IMR-90 (cell line): ENCODE measurements around the gene PLD3. TPM values are rescaled to one million over a fixed set of nuclear protein-coding genes. Genes with fewer than 3 reads are reported as not detected.

Experiments
- ATAC-seq: fragments of 200-7000 bp; cut with Tn5 transposase; 2 replicates; pipeline ENCODE4 v1.9.1; 2020; ENCODE audit warnings: low read depth, mild to moderate bottlenecking, moderate library complexity
- BruUV-seq: library from RNA; stranded (reverse); fragments of 400-500 nt; replicated peaks from 2 replicates; lab custom pipeline; 2021; lab: Mats Ljungman, UMichigan
- CTCF ChIA-PET: fragments of 300-600 bp; formaldehyde crosslinking; extraction: SDS; loops from one replicate; lab custom pipeline; 2021; ENCODE audit warnings: antibody characterized with exemption; lab: Yijun Ruan, JAX
- POLR2A ChIA-PET: fragments of 300-600 bp; sonication (Branson Sonifier 250); formaldehyde crosslinking; loops from one replicate; lab custom pipeline; 2022; ENCODE audit warnings: antibody characterized with exemption; ENCODE audit not compliant: unreplicated experiment; lab: Charles Lee
- DNase-seq: peaks from one replicate; pipeline ENCODE4 v3.0.0; 2013
- H2AFZ ChIP-seq: replicated peaks from 2 replicates; pipeline ENCODE3; 2013; ENCODE audit warnings: low read length, mild to moderate bottlenecking; ENCODE audit not compliant: poor library complexity
- H2AK5ac ChIP-seq: 2 replicates; pipeline ENCODE4 v1.6.1; 2013; ENCODE audit warnings: low read depth, low read length, inconsistent platforms
- H2AK9ac ChIP-seq: replicated peaks from 2 replicates; pipeline ENCODE3; 2013; ENCODE audit warnings: mild to moderate bottlenecking, low read depth, low read length, moderate library complexity; ENCODE audit not compliant: poor library complexity
- H2BK120ac ChIP-seq: 2 replicates; pipeline ENCODE4 v1.6.1; 2013; ENCODE audit warnings: low read depth, low read length, inconsistent platforms
- H2BK15ac ChIP-seq: 3 replicates; pipeline ENCODE4 v1.6.1; 2013; ENCODE audit warnings: low read depth, low read length, inconsistent platforms
- H2BK20ac ChIP-seq: 2 replicates; pipeline ENCODE4 v1.6.1; 2013; ENCODE audit warnings: low read depth, mild to moderate bottlenecking, inconsistent platforms, low read length, moderate library complexity
- H2BK5ac ChIP-seq: 2 replicates; pipeline ENCODE4 v1.6.1; 2013; ENCODE audit warnings: mild to moderate bottlenecking, low read depth, low read length, inconsistent platforms; ENCODE audit not compliant: poor library complexity, severe bottlenecking
- H3K14ac ChIP-seq: replicated peaks from 2 replicates; pipeline ENCODE4 v1.6.1; 2013; ENCODE audit warnings: low read depth, low read length, inconsistent platforms
- H3K18ac ChIP-seq: 2 replicates; pipeline ENCODE4 v1.6.1; 2013; ENCODE audit warnings: low read depth, low read length, control low read depth
- H3K23ac ChIP-seq: 2 replicates; pipeline ENCODE4 v1.6.1; 2013; ENCODE audit warnings: low read depth, low read length, inconsistent platforms
- H3K27ac ChIP-seq: 2 replicates; pipeline ENCODE4 v1.5.1; 2013; ENCODE audit warnings: mild to moderate bottlenecking, control low read depth, low read length; ENCODE audit not compliant: insufficient read depth
- H3K27me3 ChIP-seq: 2 replicates; pipeline ENCODE4 v1.6.1; 2013; ENCODE audit warnings: low read length; ENCODE audit not compliant: control insufficient read depth, insufficient read depth
- H3K36me3 ChIP-seq: 2 replicates; pipeline ENCODE4 v1.6.1; 2013; ENCODE audit warnings: low read length, mixed read lengths; ENCODE audit not compliant: control insufficient read depth, insufficient read depth
- H3K4ac ChIP-seq: 2 replicates; pipeline ENCODE4 v1.6.1; 2013; ENCODE audit warnings: low read depth, low read length, inconsistent platforms
- H3K4me1 ChIP-seq: 2 replicates; pipeline ENCODE4 v1.6.1; 2013; ENCODE audit warnings: low read length, mixed read lengths; ENCODE audit not compliant: control insufficient read depth, insufficient read depth
- H3K4me2 ChIP-seq: 2 replicates; pipeline ENCODE4 v1.6.1; 2013; ENCODE audit warnings: low read depth, mild to moderate bottlenecking, control low read depth, low read length, moderate library complexity
- H3K4me3 ChIP-seq: 2 replicates; pipeline ENCODE4 v1.5.1; 2013; ENCODE audit warnings: low read depth, mild to moderate bottlenecking, control low read depth, low read length, moderate library complexity; ENCODE audit not compliant: insufficient read depth
- H3K56ac ChIP-seq: 2 replicates; pipeline ENCODE4 v1.6.1; 2013; ENCODE audit warnings: low read length, inconsistent platforms; ENCODE audit not compliant: insufficient read depth; ENCODE audit errors: extremely low read depth
- H3K79me1 ChIP-seq, 2 experiments: 2 replicates each; pipeline ENCODE4 v1.6.1; 2013; ENCODE audit warnings: low read length in 2 of 2, inconsistent platforms in 1 of 2, low read depth in 1 of 2
- H3K9ac ChIP-seq: 2 replicates; pipeline ENCODE4 v1.6.1; 2013; ENCODE audit warnings: low read depth, low read length, control low read depth
- H3K9me1 ChIP-seq: 2 replicates; pipeline ENCODE4 v1.6.1; 2013; ENCODE audit warnings: low read length, inconsistent platforms; ENCODE audit not compliant: insufficient read depth
- H3K9me3 ChIP-seq: 2 replicates; pipeline ENCODE4 v1.6.1; 2013; ENCODE audit warnings: low read length; ENCODE audit not compliant: control insufficient read depth, insufficient read depth
- H4K20me1 ChIP-seq: 2 replicates; pipeline ENCODE4 v1.6.1; 2013; ENCODE audit warnings: low read length, inconsistent platforms; ENCODE audit not compliant: insufficient read depth
- H4K5ac ChIP-seq: 2 replicates; pipeline ENCODE4 v1.6.1; 2013; ENCODE audit warnings: mild to moderate bottlenecking, low read depth, low read length, control low read depth
- H4K8ac ChIP-seq, 2 experiments: 2 replicates each; pipeline ENCODE4 v1.6.1; 2013; ENCODE audit warnings: low read depth in 2 of 2, low read length in 2 of 2, control low read depth in 1 of 2, inconsistent platforms in 1 of 2
- H4K91ac ChIP-seq: 2 replicates; pipeline ENCODE4 v1.6.1; 2013; ENCODE audit warnings: low read depth, low read length, inconsistent platforms; ENCODE audit not compliant: insufficient read depth
- BHLHE40 ChIP-seq: fragments of 150-350 bp; IDR thresholded peaks from 2 replicates; pipeline ENCODE4 v1.6.1; 2016; ENCODE audit warnings: mild to moderate bottlenecking, low read depth, low read length
- CEBPB ChIP-seq: IDR thresholded peaks from 2 replicates; pipeline ENCODE4 v1.6.1; 2012; ENCODE audit warnings: low read depth, low read length, improper control_type of control experiment
- CHD1 ChIP-seq: IDR thresholded peaks from 2 replicates; pipeline ENCODE4 v1.6.1; 2012; ENCODE audit warnings: low read depth, low read length, improper control_type of control experiment
- CTCF ChIP-seq: conservative IDR thresholded peaks from 2 replicates; pipeline ENCODE4 v1.5.1; 2012; ENCODE audit warnings: mild to moderate bottlenecking, low read depth, low read length, improper control_type of control experiment
- ELK1 ChIP-seq: fragments of 150-350 bp; IDR thresholded peaks from 2 replicates; pipeline ENCODE4 v1.6.1; 2016; ENCODE audit warnings: low read depth, mild to moderate bottlenecking, low read length, moderate library complexity, borderline replicate concordance
- FOS ChIP-seq: fragments of 150-350 bp; IDR thresholded peaks from 2 replicates; pipeline ENCODE4 v1.6.1; 2016; ENCODE audit warnings: low read depth, low read length
- MAFK ChIP-seq: IDR thresholded peaks from 2 replicates; pipeline ENCODE4 v1.6.1; 2012; ENCODE audit warnings: low read depth, low read length, improper control_type of control experiment
- MAZ ChIP-seq: IDR thresholded peaks from 2 replicates; pipeline ENCODE4 v1.6.1; 2012; ENCODE audit warnings: low read depth, mild to moderate bottlenecking, low read length, improper control_type of control experiment, moderate library complexity, borderline replicate concordance
- MXI1 ChIP-seq: IDR thresholded peaks from 2 replicates; pipeline ENCODE4 v1.6.1; 2012; ENCODE audit warnings: low read depth, mild to moderate bottlenecking, low read length, moderate library complexity, borderline replicate concordance
- NFE2L2 ChIP-seq: fragments of 150-350 bp; IDR thresholded peaks from 2 replicates; pipeline ENCODE4 v1.6.1; 2016; ENCODE audit warnings: low read depth, mild to moderate bottlenecking, low read length
- POLR2A ChIP-seq: IDR thresholded peaks from 2 replicates; pipeline ENCODE4 v1.6.1; 2012; ENCODE audit warnings: mild to moderate bottlenecking, low read depth, low read length
- RAD21 ChIP-seq: IDR thresholded peaks from 2 replicates; pipeline ENCODE4 v1.6.1; 2012; ENCODE audit warnings: low read length, improper control_type of control experiment
- RCOR1 ChIP-seq: IDR thresholded peaks from 2 replicates; pipeline ENCODE4 v1.6.1; 2012; ENCODE audit warnings: mild to moderate bottlenecking, low read length, improper control_type of control experiment; ENCODE audit not compliant: insufficient replicate concordance
- RFX5 ChIP-seq: IDR thresholded peaks from 2 replicates; pipeline ENCODE4 v1.8.0; 2012; ENCODE audit warnings: low read depth, mild to moderate bottlenecking, low read length, moderate library complexity
- SMC3 ChIP-seq: fragments of 150-350 bp; IDR thresholded peaks from 2 replicates; pipeline ENCODE4 v1.6.1; 2016; ENCODE audit warnings: low read depth, mild to moderate bottlenecking, antibody characterized with exemption, low read length, moderate library complexity
- USF2 ChIP-seq: fragments of 150-350 bp; IDR thresholded peaks from 2 replicates; pipeline ENCODE4 v1.6.1; 2017; ENCODE audit warnings: mild to moderate bottlenecking, antibody characterized with exemption, low read length, low read depth
- WGBS, 2 experiments: methylation state at CpG; one replicate each; pipeline versions ENCODE4 v1.1.5 to v1.1.7; 2013; ENCODE audit warnings: missing lambda C conversion rate in 2 of 2; ENCODE audit not compliant: insufficient read length in 1 of 2; ENCODE audit errors: extremely low coverage in 2 of 2; 5-methylcytosine and 5-hydroxymethylcytosine counted together
- dilution Hi-C: fragments of 300-500 bp; cut with HindIII; formaldehyde crosslinking; loops from one replicate; pipeline ENCODE4 v1.14.3; 2018; ENCODE audit warnings: low sequenced_read_pairs; ENCODE audit not compliant: unreplicated experiment
- in situ Hi-C: fragments of 300-500 bp; cut with MboI; formaldehyde crosslinking; loops from 3 replicates; pipeline ENCODE4 v1.14.3; 2019; ENCODE audit warnings: low sequenced_read_pairs, inconsistent platforms, mixed read lengths
- intact Hi-C: fragments of 100-400 bp; cut with micrococcal nuclease; formaldehyde crosslinking; loops from 2 replicates; pipeline ENCODE4 v1.10.0; 2022
- polyA plus RNA-seq, 3 experiments: library from polyadenylated mRNA; depleted of rRNA; stranded (reverse); fragments of >200 nt; gene quantifications; 2 replicates each; pipeline ENCODE4 v1.2.3, GENCODE V29; 2012; ENCODE audit warnings: low replicate concordance in 1 of 3
- total RNA-seq: library from RNA; depleted of rRNA; stranded (reverse); fragments of >200 nt; gene quantifications from 2 replicates; pipeline ENCODE4 v1.2.3, GENCODE V29; 2012

PLD3 gene
- total and polyA plus RNA-seq, 2 of the 4 experiments (the other 2 are of a cell fraction) = 117 to 665 TPM

GRCh38 chr19:40321076-40321475, 27.4 kb upstream of the PLD3 start:
- Histone ChIP-seq H3K4ac (no peak overlapping the region), H2BK120ac (no peak overlapping the region), H3K27me3 (no peaks in the 10 kb centered on the region), H3K36me3 (peaks cover 51% of the 10 kb centered on the region), H2AFZ (no peak overlapping the region), H4K20me1 (peaks cover 6% of the 10 kb centered on the region; the same call in 1 of the 2 replicates), H4K8ac (no peak overlapping the region), H3K23ac (no peak overlapping the region), H2BK20ac (no peak overlapping the region), H4K5ac (no peak overlapping the region), H3K56ac (no peak overlapping the region), H3K9me1 (peaks cover 4% of the 10 kb centered on the region; the same call in 1 of the 2 replicates), H3K9ac (no peak overlapping the region), H3K4me2 (no peak overlapping the region), H3K9me3 (no peaks in the 10 kb centered on the region), H3K4me3 (no peak overlapping the region), H3K14ac (no peak overlapping the region), H2AK9ac (no peak overlapping the region), H2BK15ac (no peak overlapping the region), H3K79me1 (peaks cover 0 to 5% of the 10 kb centered on the region in 2 experiments; a peak in 1 of 4 replicates), H3K27ac (no peak overlapping the region), H4K91ac (no peak overlapping the region), H3K4me1 (no peaks in the 10 kb centered on the region), H3K18ac (no peak overlapping the region), H2AK5ac (no peak overlapping the region), H2BK5ac (no peak overlapping the region)
- 99% methylated on average over 12 of the region's 18 CpGs; no CpG with 5 or more reads in 1 of the 2 experiments for WGBS, 2 experiments
- DNase-seq = no peak
- dilution Hi-C loops (no loop called here), in situ Hi-C loops (loop anchor here (25.0 kb wide), 1 partner anchor 191 kb away; no protein-coding TSS in a partner anchor), intact Hi-C loops (no loop called here)
- POLR2A ChIA-PET = no interaction called here
- BruUV-seq = no TSS peak
- CTCF ChIA-PET = no interaction called here
- TF ChIP-seq MXI1 (no peak), RCOR1 (no peak), ELK1 (no peak), FOS (no peak), CHD1 (no peak), RFX5 (no peak), MAFK (no peak), BHLHE40 (no peak), CTCF (no peak), NFE2L2 (no peak), CEBPB (no peak), SMC3 (no peak), MAZ (no peak), USF2 (no peak), RAD21 (no peak), POLR2A (no peak)
- ATAC-seq = no peak
